ENCODE data around the gene CPNE6. TPM values are rescaled to one million over a fixed set of nuclear protein-coding genes. Genes with fewer than 3 reads are reported as not detected.

The CPNE6 gene
- total RNA-seq, 1 experiment from 2014 or later = not detected

GRCh38 chr14:24085215-24085614 lies 13.9 kb downstream of the CPNE6 start:
- H3K4me2 ChIP-seq (ENCODE audit: low read length) = no peak overlapping the region
- peaks cover 12% of the 10 kb centered on the region for H3K4me1 ChIP-seq (ENCODE audit: insufficient read depth, low read length)
- H3F3A ChIP-seq (ENCODE audit: low read length, unreplicated experiment) = no peaks in the 10 kb centered on the region
- intact Hi-C loops (cut with micrococcal nuclease) = no loop called here
- no peaks in the 10 kb centered on the region for H4K20me1 ChIP-seq (ENCODE audit: low read length)
- no peak overlapping the region for H3K4me3 ChIP-seq (ENCODE audit: low read length)
- TF ChIP-seq EZH2 (IDR thresholded peaks at IDR 0.05; ENCODE audit: low read length, unreplicated experiment) = no peak
- TF ChIP-seq EZH2phosphoT487 (IDR thresholded peaks at IDR 0.05; ENCODE audit: borderline replicate concordance, low read length) = no peak
- TF ChIP-seq CTCF (conservative IDR thresholded peaks at IDR 0.05; ENCODE audit: low read depth, low read length) = no peak
- H3K9ac ChIP-seq (ENCODE audit: low read length) = no peak overlapping the region
- ChIA-PET CTCF (no interaction called here), POLR2A (ENCODE audit: unreplicated experiment) (no interaction called here)
- H3K27me3 ChIP-seq (ENCODE audit: low read length) = no peaks in the 10 kb centered on the region
- H3K9me3 ChIP-seq (ENCODE audit: low read length) = no peaks in the 10 kb centered on the region
- no peak for ATAC-seq
- H2AFZ ChIP-seq (ENCODE audit: low read length) = no peak overlapping the region
- H3K27ac ChIP-seq (ENCODE audit: low read length) = no peak overlapping the region
- no peaks in the 10 kb centered on the region for H3K79me2 ChIP-seq (ENCODE audit: low read length)
- no peaks in the 10 kb centered on the region for H3K9me2 ChIP-seq (replicated peaks; ENCODE audit: low read length)
- DNase-seq = no peak
- no TSS peak for BruUV-seq (replicated peaks)
- H3K36me3 ChIP-seq (ENCODE audit: low read depth, low read length) = no peaks in the 10 kb centered on the region

GRCh38 chr14:24086193-24086955 lies 15.0 kb downstream of the CPNE6 start:
- intact Hi-C loops (cut with micrococcal nuclease) = no loop called here
- no peak overlapping the region for H3K4me2 ChIP-seq (ENCODE audit: low read length)
- no peak overlapping the region for H3K27ac ChIP-seq (ENCODE audit: low read length)
- no peak overlapping the region for H3K4me3 ChIP-seq (ENCODE audit: low read length)
- H4K20me1 ChIP-seq (ENCODE audit: low read length) = no peaks in the 10 kb centered on the region
- DNase-seq (no peak), ATAC-seq (no peak)
- H3K27me3 ChIP-seq (ENCODE audit: low read length) = no peaks in the 10 kb centered on the region
- H3K9me3 ChIP-seq (ENCODE audit: low read length) = no peaks in the 10 kb centered on the region
- H3F3A ChIP-seq (ENCODE audit: low read length, unreplicated experiment) = no peaks in the 10 kb centered on the region
- H2AFZ ChIP-seq (ENCODE audit: low read length) = no peak overlapping the region
- H3K36me3 ChIP-seq (ENCODE audit: low read depth, low read length) = no peaks in the 10 kb centered on the region
- H3K79me2 ChIP-seq (ENCODE audit: low read length) = no peaks in the 10 kb centered on the region
- H3K4me1 ChIP-seq (ENCODE audit: insufficient read depth, low read length) = peaks cover 4% of the 10 kb centered on the region
- POLR2A ChIA-PET (ENCODE audit: unreplicated experiment) = no interaction called here
- no peak overlapping the region for H3K9ac ChIP-seq (ENCODE audit: low read length)
- no peaks in the 10 kb centered on the region for H3K9me2 ChIP-seq (replicated peaks; ENCODE audit: low read length)
- TF ChIP-seq EZH2phosphoT487 (IDR thresholded peaks at IDR 0.05; ENCODE audit: borderline replicate concordance, low read length) = no peak
- no peak for TF ChIP-seq EZH2 (IDR thresholded peaks at IDR 0.05; ENCODE audit: low read length, unreplicated experiment)
- TF ChIP-seq CTCF (conservative IDR thresholded peaks at IDR 0.05; ENCODE audit: low read depth, low read length) = no peak
- BruUV-seq (replicated peaks) = no TSS peak
- CTCF ChIA-PET = no interaction called here

DNA sequence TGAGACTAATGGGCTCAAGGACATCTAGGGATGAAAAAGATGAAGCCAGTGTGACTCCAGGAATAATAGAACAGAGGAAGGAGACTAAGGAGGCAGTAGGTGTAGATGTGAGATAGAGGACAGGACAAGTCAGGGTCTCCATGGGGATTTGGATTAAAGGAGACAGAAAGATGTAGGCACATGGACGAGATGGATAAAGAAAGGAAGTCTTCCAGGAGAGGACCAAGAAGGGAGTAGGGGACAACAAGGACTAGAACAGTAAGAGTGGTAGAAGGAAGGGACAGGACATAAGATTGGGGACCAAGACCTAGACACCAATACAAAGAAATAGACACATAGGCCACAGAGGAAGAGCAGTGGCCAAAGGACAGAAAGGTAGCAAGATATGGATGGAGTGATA lies 15.6 kb downstream of the CPNE6 start:
- DNase-seq (no peak), ATAC-seq (no peak)
- CTCF ChIA-PET = no interaction called here
- Histone ChIP-seq H3K79me2 (ENCODE audit: low read length) (no peaks in the 10 kb centered on the region), H3K27ac (ENCODE audit: low read length) (no peak overlapping the region), H3K27me3 (ENCODE audit: low read length) (no peaks in the 10 kb centered on the region), H3K4me3 (ENCODE audit: low read length) (no peak overlapping the region), H3K9ac (ENCODE audit: low read length) (no peak overlapping the region), H3K9me3 (ENCODE audit: low read length) (no peaks in the 10 kb centered on the region), H3F3A (ENCODE audit: low read length, unreplicated experiment) (no peaks in the 10 kb centered on the region), H3K4me1 (ENCODE audit: insufficient read depth, low read length) (no peaks in the 10 kb centered on the region), H4K20me1 (ENCODE audit: low read length) (no peaks in the 10 kb centered on the region), H3K9me2 (replicated peaks; ENCODE audit: low read length) (no peaks in the 10 kb centered on the region), H3K36me3 (ENCODE audit: low read depth, low read length) (no peaks in the 10 kb centered on the region), H2AFZ (ENCODE audit: low read length) (no peak overlapping the region), H3K4me2 (ENCODE audit: low read length) (no peak overlapping the region)
- POLR2A ChIA-PET (ENCODE audit: unreplicated experiment) = no interaction called here
- no TSS peak for BruUV-seq (replicated peaks)
- TF ChIP-seq EZH2 (IDR thresholded peaks at IDR 0.05; ENCODE audit: low read length, unreplicated experiment) = no peak
- no peak for TF ChIP-seq EZH2phosphoT487 (IDR thresholded peaks at IDR 0.05; ENCODE audit: borderline replicate concordance, low read length)
- no peak for TF ChIP-seq CTCF (conservative IDR thresholded peaks at IDR 0.05; ENCODE audit: low read depth, low read length)
- intact Hi-C loops (cut with micrococcal nuclease) = no loop called here

All from PC-3 (cell line).